Measurements from ENCODE around the gene ATG4B. TPM values are rescaled to one million over a fixed set of nuclear protein-coding genes. Genes with fewer than 3 reads are reported as not detected.

The ATG4B gene
- total RNA-seq, 1 donor from 2014 or later, result 142 TPM

DNA sequence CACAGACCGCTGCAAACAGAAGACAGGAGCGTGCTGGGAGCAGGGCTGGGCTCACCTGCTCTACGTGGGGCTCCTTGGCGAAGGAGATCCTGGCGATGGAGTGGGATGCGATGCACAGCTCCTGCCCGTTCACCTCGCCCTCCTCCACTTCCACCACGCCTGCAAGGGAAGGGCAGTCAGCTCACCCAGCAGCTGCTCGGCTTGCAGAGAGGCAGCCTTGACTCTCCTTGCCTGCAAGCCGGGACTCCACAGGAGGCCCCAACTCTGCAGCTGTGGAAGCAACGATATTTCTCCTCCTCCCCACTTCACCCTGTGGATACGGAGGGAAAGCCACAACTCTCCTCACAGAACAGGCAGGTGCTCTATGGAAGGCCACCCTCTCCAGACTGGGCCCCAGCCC is 35.7 kb upstream of the ATG4B start:
- H3K36me3 Mint-ChIP-seq (ENCODE audit: insufficient read depth), result peaks cover 14% of the 10 kb centered on the region
- no peak overlapping the region for H3K4me3 Mint-ChIP-seq (ENCODE audit: low read depth)
- H3K27ac Mint-ChIP-seq, result no peak overlapping the region
- H3K27me3 Mint-ChIP-seq, result no peaks in the 10 kb centered on the region
- no peaks in the 10 kb centered on the region for H3K9me3 Mint-ChIP-seq (ENCODE audit: low read depth)
- no peak for DNase-seq (ENCODE audit: low spot score, unreplicated experiment)
- TF ChIP-seq, protein P1, sequence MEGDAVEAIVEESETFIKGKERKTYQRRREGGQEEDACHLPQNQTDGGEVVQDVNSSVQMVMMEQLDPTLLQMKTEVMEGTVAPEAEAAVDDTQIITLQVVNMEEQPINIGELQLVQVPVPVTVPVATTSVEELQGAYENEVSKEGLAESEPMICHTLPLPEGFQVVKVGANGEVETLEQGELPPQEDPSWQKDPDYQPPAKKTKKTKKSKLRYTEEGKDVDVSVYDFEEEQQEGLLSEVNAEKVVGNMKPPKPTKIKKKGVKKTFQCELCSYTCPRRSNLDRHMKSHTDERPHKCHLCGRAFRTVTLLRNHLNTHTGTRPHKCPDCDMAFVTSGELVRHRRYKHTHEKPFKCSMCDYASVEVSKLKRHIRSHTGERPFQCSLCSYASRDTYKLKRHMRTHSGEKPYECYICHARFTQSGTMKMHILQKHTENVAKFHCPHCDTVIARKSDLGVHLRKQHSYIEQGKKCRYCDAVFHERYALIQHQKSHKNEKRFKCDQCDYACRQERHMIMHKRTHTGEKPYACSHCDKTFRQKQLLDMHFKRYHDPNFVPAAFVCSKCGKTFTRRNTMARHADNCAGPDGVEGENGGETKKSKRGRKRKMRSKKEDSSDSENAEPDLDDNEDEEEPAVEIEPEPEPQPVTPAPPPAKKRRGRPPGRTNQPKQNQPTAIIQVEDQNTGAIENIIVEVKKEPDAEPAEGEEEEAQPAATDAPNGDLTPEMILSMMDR (IDR thresholded peaks at IDR 0.05; ENCODE audit: unreplicated experiment), result no peak
- no peaks in the 10 kb centered on the region for H3K4me1 Mint-ChIP-seq (ENCODE audit: low read depth)

DNA sequence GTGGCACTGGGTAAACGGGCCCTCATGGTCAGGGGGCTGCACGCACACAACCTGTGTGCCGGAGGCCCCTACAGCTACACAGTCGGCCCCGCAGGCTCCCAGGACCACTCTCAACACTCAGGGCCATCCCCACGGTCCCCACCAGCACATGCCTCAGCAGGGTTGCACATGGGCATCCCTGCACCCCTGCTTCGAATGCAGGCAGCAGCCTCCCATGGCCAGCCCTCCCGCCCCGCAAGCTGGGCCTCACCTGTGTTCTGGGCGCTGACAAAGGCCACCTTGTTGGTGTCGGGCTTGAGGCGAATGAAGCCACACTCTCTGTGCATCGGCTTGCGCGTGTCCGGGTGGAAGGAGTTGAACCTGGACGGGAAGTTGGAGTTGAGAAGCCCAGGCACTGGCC is 34.8 kb upstream of the ATG4B start:
- H3K4me3 Mint-ChIP-seq (ENCODE audit: low read depth), result no peak overlapping the region
- DNase-seq (ENCODE audit: low spot score, unreplicated experiment), result no peak
- no peaks in the 10 kb centered on the region for H3K27me3 Mint-ChIP-seq
- TF ChIP-seq, protein P1 (IDR thresholded peaks at IDR 0.05; ENCODE audit: unreplicated experiment), result no peak
- H3K4me1 Mint-ChIP-seq (ENCODE audit: low read depth), result no peaks in the 10 kb centered on the region
- no peaks in the 10 kb centered on the region for H3K9me3 Mint-ChIP-seq (ENCODE audit: low read depth)
- peaks cover 12% of the 10 kb centered on the region for H3K36me3 Mint-ChIP-seq (ENCODE audit: insufficient read depth)
- H3K27ac Mint-ChIP-seq, result no peak overlapping the region

DNA sequence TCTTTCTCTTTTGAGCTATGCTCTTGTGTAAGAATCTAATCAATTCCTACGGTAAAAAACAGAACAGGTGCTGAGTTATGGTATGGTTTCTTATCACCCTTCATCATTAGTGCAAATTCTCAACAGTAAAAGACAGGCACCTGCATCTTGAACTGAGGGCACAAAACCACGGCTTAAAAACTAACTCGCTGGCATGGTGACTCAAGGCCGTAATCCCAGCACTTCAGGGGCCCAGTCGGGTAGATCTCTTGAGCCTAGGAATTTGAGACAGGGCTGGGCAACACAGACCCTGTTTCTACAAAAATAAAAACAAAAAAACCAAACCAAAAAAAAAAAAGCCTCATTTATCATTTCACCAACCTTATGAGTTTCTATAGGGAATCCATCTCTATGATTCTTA is 33.8 kb upstream of the ATG4B start:
- no peak for DNase-seq (ENCODE audit: low spot score, unreplicated experiment)
- H3K4me3 Mint-ChIP-seq (ENCODE audit: low read depth), result no peak overlapping the region
- TF ChIP-seq, protein P1 (IDR thresholded peaks at IDR 0.05; ENCODE audit: unreplicated experiment), result no peak
- H3K27ac Mint-ChIP-seq, result no peak overlapping the region
- H3K4me1 Mint-ChIP-seq (ENCODE audit: low read depth), result no peaks in the 10 kb centered on the region
- H3K9me3 Mint-ChIP-seq (ENCODE audit: low read depth), result no peaks in the 10 kb centered on the region
- no peaks in the 10 kb centered on the region for H3K27me3 Mint-ChIP-seq
- H3K36me3 Mint-ChIP-seq (ENCODE audit: insufficient read depth), result peaks cover 11% of the 10 kb centered on the region

DNA sequence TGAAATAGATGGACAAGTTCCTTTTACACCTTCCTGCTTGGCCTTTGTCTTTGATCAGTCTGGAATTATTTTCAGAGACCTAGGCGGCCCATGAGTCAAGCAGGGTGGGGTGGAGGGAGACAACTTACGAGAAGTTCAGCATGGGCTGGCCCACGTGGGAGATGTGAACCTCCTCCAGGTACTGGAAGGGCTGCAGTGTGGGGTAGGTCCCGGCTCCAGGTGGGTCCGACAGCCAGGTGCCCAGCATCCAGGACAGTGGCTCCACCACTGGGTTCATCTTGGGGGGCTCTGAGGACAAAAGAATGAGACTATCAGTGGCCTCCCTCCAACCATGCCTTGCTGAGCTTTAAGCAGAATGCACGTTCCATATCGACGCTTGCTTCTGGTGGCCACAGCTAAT is 31.3 kb upstream of the ATG4B start:
- no peaks in the 10 kb centered on the region for H3K27me3 Mint-ChIP-seq
- TF ChIP-seq, protein P1 (IDR thresholded peaks at IDR 0.05; ENCODE audit: unreplicated experiment), result no peak
- peaks cover 4% of the 10 kb centered on the region for H3K36me3 Mint-ChIP-seq (ENCODE audit: insufficient read depth)
- H3K9me3 Mint-ChIP-seq (ENCODE audit: low read depth), result no peaks in the 10 kb centered on the region
- H3K4me1 Mint-ChIP-seq (ENCODE audit: low read depth), result peaks cover 2% of the 10 kb centered on the region
- no peak for DNase-seq (ENCODE audit: low spot score, unreplicated experiment)
- no peak overlapping the region for H3K4me3 Mint-ChIP-seq (ENCODE audit: low read depth)
- H3K27ac Mint-ChIP-seq, result no peak overlapping the region

DNA sequence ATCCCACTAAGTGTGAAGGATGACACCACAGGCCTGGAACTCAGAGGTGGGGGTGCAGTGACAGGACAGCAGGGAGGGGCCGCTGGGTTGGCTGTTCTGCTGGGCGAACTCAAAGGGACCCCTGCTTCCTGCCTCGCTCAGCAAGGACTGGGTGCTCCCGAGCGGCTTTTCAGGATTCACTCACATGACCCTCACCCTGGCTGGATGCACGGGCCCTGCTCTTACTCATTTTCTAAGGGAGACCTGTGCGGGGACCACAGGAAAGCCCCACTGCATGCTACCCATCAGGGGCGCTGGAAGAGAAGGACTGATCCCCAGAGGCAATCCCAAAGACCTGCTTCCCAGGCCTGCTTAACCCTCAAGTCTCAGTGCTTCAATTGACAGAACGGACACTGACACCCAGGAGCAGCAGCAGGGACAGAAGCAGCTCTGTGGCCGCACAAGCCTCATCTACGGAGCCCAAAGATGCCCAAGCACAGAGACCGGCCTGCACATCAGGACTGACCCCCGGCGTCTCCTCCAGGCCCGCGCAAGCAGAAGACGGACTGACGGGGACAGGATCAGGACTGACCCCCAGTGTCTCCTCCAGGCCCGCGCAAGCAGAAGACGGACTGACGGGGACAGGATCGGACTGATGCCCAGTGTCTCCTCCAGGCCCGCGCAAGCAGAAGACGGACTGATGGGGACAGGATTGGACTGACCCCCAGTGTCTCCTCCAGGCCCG is 30.2 kb upstream of the ATG4B start:
- H3K27me3 Mint-ChIP-seq, result no peaks in the 10 kb centered on the region
- H3K27ac Mint-ChIP-seq, result no peak overlapping the region
- H3K36me3 Mint-ChIP-seq (ENCODE audit: insufficient read depth), result peaks cover 2% of the 10 kb centered on the region
- peaks cover 2% of the 10 kb centered on the region for H3K4me1 Mint-ChIP-seq (ENCODE audit: low read depth)
- no peak for DNase-seq (ENCODE audit: low spot score, unreplicated experiment)
- no peaks in the 10 kb centered on the region for H3K9me3 Mint-ChIP-seq (ENCODE audit: low read depth)
- H3K4me3 Mint-ChIP-seq (ENCODE audit: low read depth), result no peak overlapping the region
- TF ChIP-seq, protein P1 (IDR thresholded peaks at IDR 0.05; ENCODE audit: unreplicated experiment), result no peak
